Stimulated activated CD8-positive, alpha-beta memory T cell treated with anti-CD3 and anti-CD28 coated beads, Interleukin-15, amount 100 ng/mL, for 1 hour (primary cell): ENCODE results near the gene BSN.
A peak's percentile ranks its signal among the peaks of the same experiment; 100 is the strongest.

Experiments used
- DNase-seq: peaks from one replicate; pipeline ENCODE4 v3.0.0-alpha.2; 2020; ENCODE audit warnings: low read depth

The BSN gene

GRCh38 chr3:49717211-49717958 is 163.1 kb downstream of the BSN start:
- DNase-seq: no peak

DNA sequence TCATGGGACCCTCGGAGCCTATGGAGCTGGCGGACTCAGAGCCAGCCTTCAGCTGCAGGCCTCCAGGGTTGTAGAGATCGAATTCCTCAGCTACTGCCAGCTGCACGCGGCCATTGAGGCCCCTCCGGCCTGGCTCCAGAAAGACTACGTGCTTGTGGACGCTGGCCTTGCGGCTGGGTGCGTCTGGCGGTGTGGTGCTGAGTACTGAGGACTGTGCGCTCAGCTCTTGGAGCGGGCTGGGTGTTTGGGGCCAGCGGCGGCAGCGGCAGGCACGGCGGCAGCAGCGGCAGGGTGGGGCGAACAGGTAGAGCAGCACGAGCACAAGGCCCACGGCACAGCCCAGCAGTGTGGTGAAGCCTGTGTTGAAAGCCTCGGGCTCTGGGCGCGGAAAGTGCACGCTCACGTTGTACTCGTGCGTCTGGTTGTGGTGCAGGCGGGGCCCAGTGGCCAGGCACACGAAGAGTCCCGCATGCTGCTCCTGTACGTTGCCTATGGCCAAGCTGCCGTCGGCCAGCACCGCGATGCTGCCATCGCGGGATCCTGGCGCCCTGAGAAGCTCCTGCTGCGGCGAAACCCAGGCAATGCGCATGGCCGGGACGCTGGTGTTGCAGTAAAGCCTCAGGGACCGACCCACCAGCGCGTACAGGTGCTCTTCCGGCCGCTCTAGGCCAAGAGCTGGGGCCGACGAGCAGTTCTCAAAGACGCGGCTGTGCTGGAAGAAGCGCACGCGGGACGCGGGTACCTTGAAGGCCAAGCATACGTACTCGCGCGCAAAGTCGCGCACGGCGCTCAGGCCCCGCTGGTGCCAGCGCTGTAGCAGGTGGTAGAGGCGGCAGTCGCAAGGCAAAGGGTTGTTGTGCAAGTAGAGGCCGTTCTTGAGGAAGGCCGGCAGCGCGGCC is 163.9 kb downstream of the BSN start:
- DNase-seq: no peak

DNA sequence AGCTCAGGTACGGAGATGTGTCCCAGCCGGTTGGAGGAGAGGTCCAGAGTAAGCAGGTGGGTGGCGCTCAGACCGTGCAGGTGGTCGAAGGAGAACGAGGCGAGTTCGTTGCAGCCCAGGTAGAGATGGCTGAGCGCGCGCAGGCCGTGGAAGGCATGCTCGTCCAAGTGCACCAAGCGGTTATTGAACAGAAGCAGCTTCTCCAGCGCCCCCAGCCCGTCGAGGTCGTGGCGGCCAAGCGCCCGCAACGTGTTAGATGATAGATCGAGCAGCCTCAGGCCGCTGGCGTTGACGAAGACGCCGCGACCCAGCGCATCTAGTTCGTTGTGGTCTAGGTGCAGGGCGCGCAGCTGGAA is 164.6 kb downstream of the BSN start:
- DNase-seq: no peak

DNA sequence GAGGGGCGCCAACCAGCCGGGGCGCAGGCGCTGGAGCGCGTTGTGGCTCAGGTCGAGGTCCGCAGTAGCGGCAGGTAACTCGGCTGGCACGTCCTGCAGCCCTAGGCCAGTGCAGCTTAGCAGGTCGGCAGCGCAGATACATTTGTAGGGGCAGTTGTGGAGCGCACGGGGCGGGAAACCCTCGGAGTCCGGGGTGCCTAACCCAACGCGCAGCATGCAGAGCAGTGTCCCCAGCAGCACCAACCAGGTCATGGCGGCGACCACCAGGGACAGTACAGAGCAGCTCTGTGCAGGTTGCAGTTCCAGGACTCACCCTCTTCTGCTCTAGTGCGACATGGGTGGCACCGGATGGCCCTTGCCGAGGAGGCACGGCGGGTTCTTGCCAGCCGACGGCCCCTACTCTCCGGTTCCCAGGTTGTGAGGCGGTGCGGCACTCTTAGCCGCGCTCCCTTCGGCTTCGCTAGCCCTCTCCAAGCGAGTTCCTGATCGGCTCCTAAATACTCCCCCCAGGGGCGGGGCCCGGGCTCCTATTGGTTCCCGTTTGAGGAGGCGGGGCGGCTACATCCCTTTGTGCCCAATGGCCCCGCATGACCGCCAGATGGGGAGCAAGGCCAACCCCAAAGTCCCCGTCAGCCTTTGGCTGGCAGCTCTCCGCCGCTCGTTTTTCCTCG is 165.1 kb downstream of the BSN start, which contains the start of gene AMIGO3:
Gene AMIGO3 (minus strand): TSS at position 471 of the 671 bp plus-strand sequence. CDS start 219 bp downstream, at position 252.
- DNase-seq: peak; percentile 85
